ENCODE results near the gene TMEM187. TPM values are rescaled to one million over a fixed set of nuclear protein-coding genes. Genes with fewer than 3 reads are reported as not detected.

Gene TMEM187
- total and polyA plus RNA-seq, 3 donors from 2014 or later, result 6.1 to 15.7 (median 13.1) TPM

DNA sequence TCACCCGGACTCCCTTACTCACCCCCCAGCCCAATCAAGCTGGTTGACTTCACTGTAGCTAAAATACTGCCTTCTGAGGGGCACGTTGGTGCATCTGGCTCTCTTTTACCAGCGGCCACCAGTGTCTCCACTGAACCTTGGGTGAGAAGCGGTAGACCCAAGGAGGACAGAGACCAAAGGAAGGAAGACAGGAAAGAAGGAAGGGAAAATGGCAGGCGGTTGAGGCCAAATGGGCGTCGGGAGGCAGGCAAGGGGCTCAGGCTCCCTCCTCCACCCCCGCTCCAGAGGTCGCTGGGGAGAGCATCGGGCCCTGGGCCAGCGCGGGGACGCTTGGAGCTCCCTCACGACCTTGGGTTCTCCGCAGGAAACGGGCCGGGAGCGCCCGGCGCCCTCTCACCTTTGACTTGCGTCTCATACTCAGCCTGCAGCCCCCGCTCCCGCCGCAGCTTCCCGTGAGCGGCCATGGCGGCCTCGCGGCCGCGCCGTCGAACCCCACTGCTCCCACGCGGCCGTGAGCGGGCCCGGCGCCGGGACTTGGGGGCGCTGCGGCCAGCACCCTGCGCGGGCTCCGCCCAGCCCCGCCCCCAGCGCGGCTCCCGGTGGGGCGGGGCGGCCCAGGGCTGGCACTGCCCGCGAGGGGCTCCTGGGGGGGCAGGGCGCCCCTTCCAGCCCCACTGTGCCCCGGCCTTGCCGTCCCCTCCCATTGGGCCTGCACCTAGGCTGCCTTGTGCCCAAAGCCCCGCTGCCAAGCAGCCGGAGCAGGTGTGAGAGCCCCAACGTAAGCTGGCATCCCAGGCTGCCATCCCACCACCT lies 46.6 kb upstream of the TMEM187 start, which contains the start of gene ARHGAP4:
Gene ARHGAP4 (minus strand): TSS at position 526 of the 813 bp plus-strand sequence. CDS start 62 bp downstream, at position 464.
- intact Hi-C loops (cut with DNase I; ENCODE audit: low total_unique reads), result no loop called here
- TF ChIP-seq POLR2A (IDR thresholded peaks at IDR 0.05), result no peak
- TF ChIP-seq, protein P1, sequence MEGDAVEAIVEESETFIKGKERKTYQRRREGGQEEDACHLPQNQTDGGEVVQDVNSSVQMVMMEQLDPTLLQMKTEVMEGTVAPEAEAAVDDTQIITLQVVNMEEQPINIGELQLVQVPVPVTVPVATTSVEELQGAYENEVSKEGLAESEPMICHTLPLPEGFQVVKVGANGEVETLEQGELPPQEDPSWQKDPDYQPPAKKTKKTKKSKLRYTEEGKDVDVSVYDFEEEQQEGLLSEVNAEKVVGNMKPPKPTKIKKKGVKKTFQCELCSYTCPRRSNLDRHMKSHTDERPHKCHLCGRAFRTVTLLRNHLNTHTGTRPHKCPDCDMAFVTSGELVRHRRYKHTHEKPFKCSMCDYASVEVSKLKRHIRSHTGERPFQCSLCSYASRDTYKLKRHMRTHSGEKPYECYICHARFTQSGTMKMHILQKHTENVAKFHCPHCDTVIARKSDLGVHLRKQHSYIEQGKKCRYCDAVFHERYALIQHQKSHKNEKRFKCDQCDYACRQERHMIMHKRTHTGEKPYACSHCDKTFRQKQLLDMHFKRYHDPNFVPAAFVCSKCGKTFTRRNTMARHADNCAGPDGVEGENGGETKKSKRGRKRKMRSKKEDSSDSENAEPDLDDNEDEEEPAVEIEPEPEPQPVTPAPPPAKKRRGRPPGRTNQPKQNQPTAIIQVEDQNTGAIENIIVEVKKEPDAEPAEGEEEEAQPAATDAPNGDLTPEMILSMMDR (IDR thresholded peaks at IDR 0.05), result no peak
- H3K27ac ChIP-seq, result peak within 1 kb of the TSS in 1 of 2 donors; percentile 88
- H3K36me3 ChIP-seq (ENCODE audit: low read depth, missing control alignments), result no peaks in the 10 kb centered on the region
- 22% methylated on average over 14 of the region's 59 CpGs; no CpG with 5 or more reads in 1 of the 2 donors for WGBS, 2 donors
- no peaks in the 10 kb centered on the region for H3K27me3 ChIP-seq
- no peak for DNase-seq
- peaks cover 13% of the 10 kb centered on the region for H3K4me1 ChIP-seq
- no peaks in the 10 kb centered on the region for H3K9me3 ChIP-seq
- peak within 1 kb of the TSS in 1 of 2 donors; percentile 31 for H3K4me3 ChIP-seq

DNA sequence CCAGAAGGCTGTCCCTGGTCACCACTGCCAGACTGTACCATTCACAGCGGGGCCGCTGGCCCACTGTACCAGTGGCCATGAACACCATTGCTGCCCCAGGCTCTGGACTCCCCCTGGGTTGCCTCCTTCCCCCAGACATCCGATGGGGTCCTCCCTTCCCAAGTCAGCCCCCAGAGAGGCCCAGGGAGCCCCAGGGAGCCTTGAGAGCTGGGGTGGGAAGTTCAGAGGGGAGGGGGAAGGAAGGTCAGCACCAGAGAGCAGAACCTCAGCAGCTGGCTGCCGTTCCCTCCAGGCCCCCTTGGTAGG lies 46.0 kb upstream of the TMEM187 start:
- DNase-seq, result no peak
- Histone ChIP-seq H3K4me1 (peaks cover 13% of the 10 kb centered on the region), H3K27ac (peak overlapping the region in 1 of 2 donors; percentile 64), H3K4me3 (no peak overlapping the region), H3K36me3 (ENCODE audit: low read depth, missing control alignments) (no peaks in the 10 kb centered on the region), H3K27me3 (no peaks in the 10 kb centered on the region), H3K9me3 (no peaks in the 10 kb centered on the region)
- TF ChIP-seq, protein P1 (IDR thresholded peaks at IDR 0.05), result no peak
- no peak for TF ChIP-seq POLR2A (IDR thresholded peaks at IDR 0.05)
- intact Hi-C loops (cut with DNase I; ENCODE audit: low total_unique reads), result no loop called here
- 8 to 20% methylated on average over 1 to 4 of the region's 4 CpGs for WGBS, 2 donors

DNA sequence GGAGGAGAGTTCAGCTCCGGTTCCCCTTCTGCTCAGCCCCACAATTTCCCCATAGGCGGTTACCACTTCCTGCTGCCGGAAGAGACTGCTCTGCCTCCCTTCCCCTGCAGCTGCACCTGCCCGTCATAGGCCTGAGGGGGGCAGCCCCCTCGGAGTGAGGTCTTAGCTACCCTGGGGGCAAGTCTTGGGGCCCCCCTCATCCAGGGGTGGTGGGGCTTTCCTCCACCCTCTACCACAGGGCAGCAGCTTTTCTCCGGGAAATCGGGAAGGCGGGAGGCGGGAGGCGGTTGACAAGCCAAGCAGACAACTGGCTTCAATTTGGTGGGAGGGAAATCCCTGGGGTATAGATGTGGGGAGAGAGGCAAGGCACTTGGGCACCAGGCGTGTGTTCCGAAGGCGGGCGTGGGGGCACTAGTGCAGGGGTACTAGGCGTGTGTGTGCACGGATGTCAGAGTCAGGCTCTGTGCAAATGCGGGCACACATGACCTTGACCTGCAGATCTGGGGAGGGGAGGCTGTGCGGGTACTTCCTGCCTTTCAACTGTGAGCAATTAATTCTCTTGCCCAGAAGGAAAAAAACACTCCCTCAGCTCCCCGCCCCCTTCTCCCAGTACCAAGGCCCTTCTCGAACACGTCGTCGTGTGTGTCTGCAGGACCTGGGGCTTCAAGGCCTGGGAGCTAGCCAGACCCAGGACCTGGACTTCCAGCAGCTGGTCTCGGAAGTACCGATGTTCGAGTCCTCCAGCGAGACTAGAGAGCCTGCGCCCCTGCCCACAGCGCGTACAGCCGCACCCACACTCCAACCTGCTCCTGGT lies 45.5 kb upstream of the TMEM187 start:
- no peak for TF ChIP-seq POLR2A (IDR thresholded peaks at IDR 0.05)
- TF ChIP-seq, protein P1 (IDR thresholded peaks at IDR 0.05), result no peak
- Histone ChIP-seq H3K27me3 (no peaks in the 10 kb centered on the region), H3K4me1 (peaks cover 13% of the 10 kb centered on the region), H3K36me3 (ENCODE audit: low read depth, missing control alignments) (no peaks in the 10 kb centered on the region), H3K9me3 (no peaks in the 10 kb centered on the region), H3K27ac (peak overlapping the region; percentile 74 to 88), H3K4me3 (peak overlapping the region; percentile 52 to 67)
- intact Hi-C loops (cut with DNase I; ENCODE audit: low total_unique reads), result no loop called here
- DNase-seq, result peak; percentile 32
- 4% methylated on average over 12 of the region's 31 CpGs; no CpG with 5 or more reads in 1 of the 2 donors for WGBS, 2 donors

DNA sequence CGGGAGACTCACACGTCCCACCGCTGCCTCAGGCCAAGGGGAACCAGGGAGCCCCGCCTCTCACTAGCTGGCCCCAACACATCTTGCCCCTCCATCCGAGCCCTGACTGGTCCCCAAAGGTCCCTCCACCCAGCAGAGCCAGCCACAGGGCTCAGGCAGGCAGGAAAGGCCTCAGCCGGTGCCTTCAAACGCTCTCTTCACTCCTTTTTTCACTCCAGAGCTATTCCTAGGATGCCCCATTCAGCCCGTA lies 45.0 kb upstream of the TMEM187 start:
- H3K4me1 ChIP-seq, result peaks cover 13% of the 10 kb centered on the region
- no peak for DNase-seq
- H3K9me3 ChIP-seq, result no peaks in the 10 kb centered on the region
- no peak for TF ChIP-seq POLR2A (IDR thresholded peaks at IDR 0.05)
- TF ChIP-seq, protein P1 (IDR thresholded peaks at IDR 0.05), result no peak
- intact Hi-C loops (cut with DNase I; ENCODE audit: low total_unique reads), result no loop called here
- H3K36me3 ChIP-seq (ENCODE audit: low read depth, missing control alignments), result no peaks in the 10 kb centered on the region
- peak overlapping the region; percentile 74 to 88 for H3K27ac ChIP-seq
- 0% methylated on average over 2 to 5 of the region's 8 CpGs for WGBS, 2 donors
- H3K4me3 ChIP-seq, result peak overlapping the region; percentile 52 to 67
- H3K27me3 ChIP-seq, result no peaks in the 10 kb centered on the region
